Fibroblast of lung (primary cell): ENCODE results near the gene NIP7. TPM values are rescaled to one million over a fixed set of nuclear protein-coding genes. Genes with fewer than 3 reads are reported as not detected.

ENCODE experiments used
- DNase-seq, 2 donors: peaks; one replicate each; pipeline versions ENCODE4 v3.0.0 to v3.0.0-alpha.2; 2010; ENCODE audit warnings: low read depth in 2 of 2
- H2AFZ ChIP-seq: 2 replicates; pipeline ENCODE4 v1.5.1; 2012; ENCODE audit warnings: low read length, control low read depth, inconsistent platforms
- H3K27ac ChIP-seq: 2 replicates; pipeline ENCODE4 v1.5.1; 2011; ENCODE audit warnings: low read length, control low read depth; ENCODE audit not compliant: insufficient read depth
- H3K27me3 ChIP-seq: 2 replicates; pipeline ENCODE4 v1.5.1; 2011; ENCODE audit warnings: mild to moderate bottlenecking, low read length; ENCODE audit not compliant: control insufficient read depth, insufficient read depth
- H3K36me3 ChIP-seq: 2 replicates; pipeline ENCODE4 v1.5.1; 2011; ENCODE audit warnings: low read length; ENCODE audit not compliant: control insufficient read depth, insufficient read depth
- H3K4me1 ChIP-seq: 2 replicates; pipeline ENCODE4 v1.5.1; 2011; ENCODE audit warnings: low read length; ENCODE audit not compliant: control insufficient read depth, insufficient read depth; ENCODE audit errors: extremely low read depth
- H3K4me2 ChIP-seq: 2 replicates; pipeline ENCODE4 v1.5.1; 2011; ENCODE audit warnings: low read length, control low read depth; ENCODE audit not compliant: insufficient read depth; ENCODE audit errors: extremely low read depth
- H3K4me3 ChIP-seq, 4 experiments: fragments of 200-600 bp in 1 of 4; sonication (generic) in 1 of 4; replicated peaks in 1 of 4; 2 replicates each; pipeline ENCODE4 v1.5.1; 2011 to 2016; ENCODE audit warnings: low read length in 4 of 4, low read depth in 3 of 4, mild to moderate bottlenecking in 3 of 4, control low read depth in 2 of 4, inconsistent platforms in 1 of 4, mixed read lengths in 1 of 4; ENCODE audit not compliant: insufficient read depth in 1 of 4; ENCODE audit errors: control extremely low read depth in 1 of 4
- H3K79me2 ChIP-seq: 2 replicates; pipeline ENCODE4 v1.5.1; 2012; ENCODE audit warnings: mild to moderate bottlenecking, low read length, inconsistent platforms; ENCODE audit not compliant: control insufficient read depth, insufficient read depth
- H3K9ac ChIP-seq: 2 replicates; pipeline ENCODE4 v1.5.1; 2011; ENCODE audit warnings: mild to moderate bottlenecking, low read length, control low read depth; ENCODE audit not compliant: insufficient read depth
- H3K9me3 ChIP-seq: 2 replicates; pipeline ENCODE4 v1.5.1; 2012; ENCODE audit warnings: low read depth, low read length; ENCODE audit not compliant: control insufficient read depth, insufficient read depth
- H4K20me1 ChIP-seq: 2 replicates; pipeline ENCODE4 v1.5.1; 2011; ENCODE audit warnings: low read length; ENCODE audit not compliant: control insufficient read depth, insufficient read depth; ENCODE audit errors: extremely low read depth
- CTCF ChIP-seq, 2 donors: IDR thresholded peaks in 1 of 2; conservative IDR thresholded peaks in 1 of 2; 1 replicate in 1 of 2; 2 replicates in 1 of 2; pipeline ENCODE4 v1.5.1; 2011 to 2012; ENCODE audit warnings: low read length in 2 of 2, control low read depth in 1 of 2, inconsistent platforms in 1 of 2, low read depth in 1 of 2, mild to moderate bottlenecking in 1 of 2
- EZH2 ChIP-seq: IDR thresholded peaks from 2 replicates; pipeline ENCODE4 v1.5.1; 2012; ENCODE audit warnings: low read length, control low read depth, mild to moderate bottlenecking; ENCODE audit errors: missing control alignments
- polyA plus RNA-seq, 2 donors: library from polyadenylated mRNA; depleted of rRNA in 1 of 2; stranded (reverse) in 1 of 2; unstranded in 1 of 2; fragments of >200 nt; gene quantifications; 2 replicates each; pipeline ENCODE4 v1.2.1, GENCODE V29; 2011 to 2012; ENCODE audit warnings: missing spikeins in 1 of 2
- total RNA-seq: library from RNA; depleted of rRNA; stranded (reverse); fragments of >200 nt; gene quantifications from 2 replicates; pipeline ENCODE4 v1.2.1, GENCODE V29; 2014

Gene NIP7
- total and polyA plus RNA-seq, 2 donors (not counting 1 experiment from before 2014, with no cell fraction given): 13.3 to 20.0 TPM

GRCh38 chr16:69373019-69373418 lies 33.4 kb downstream of the NIP7 start:
- Histone ChIP-seq H4K20me1 (no peaks in the 10 kb centered on the region), H2AFZ (no peak overlapping the region), H3K4me3 (no peak overlapping the region), H3K9ac (no peak overlapping the region), H3K4me1 (no peaks in the 10 kb centered on the region), H3K79me2 (no peaks in the 10 kb centered on the region), H3K36me3 (peaks cover 7% of the 10 kb centered on the region), H3K9me3 (no peaks in the 10 kb centered on the region), H3K27ac (no peak overlapping the region), H3K27me3 (no peaks in the 10 kb centered on the region), H3K4me2 (no peak overlapping the region)
- no peak for TF ChIP-seq CTCF (conservative IDR thresholded peaks at IDR 0.05 in 1 of 2, IDR thresholded peaks at IDR 0.05 in 1 of 2; ENCODE audit: low read depth in 1 of 2, low read length in 2 of 2)
- TF ChIP-seq EZH2: no peak
- DNase-seq: no peak

GRCh38 chr16:69376393-69377059 lies 37.0 kb downstream of the NIP7 start:
- H3K4me3 ChIP-seq: no peak overlapping the region
- H3K27ac ChIP-seq: no peak overlapping the region
- H3K79me2 ChIP-seq: peaks cover 2% of the 10 kb centered on the region
- no peaks in the 10 kb centered on the region for H3K9me3 ChIP-seq
- DNase-seq: no peak
- peaks cover 3% of the 10 kb centered on the region for H3K36me3 ChIP-seq
- no peak overlapping the region for H3K4me2 ChIP-seq
- no peaks in the 10 kb centered on the region for H3K27me3 ChIP-seq
- H2AFZ ChIP-seq: no peak overlapping the region
- H3K9ac ChIP-seq: no peak overlapping the region
- no peaks in the 10 kb centered on the region for H4K20me1 ChIP-seq
- H3K4me1 ChIP-seq: no peaks in the 10 kb centered on the region
- TF ChIP-seq EZH2: no peak
- TF ChIP-seq CTCF (conservative IDR thresholded peaks at IDR 0.05 in 1 of 2, IDR thresholded peaks at IDR 0.05 in 1 of 2; ENCODE audit: low read depth in 1 of 2, low read length in 2 of 2): no peak

- no peak overlapping the region for H2AFZ ChIP-seq
- no peaks in the 10 kb centered on the region for H3K27me3 ChIP-seq
- no peak for DNase-seq
- no peak overlapping the region for H3K4me3 ChIP-seq
- no peaks in the 10 kb centered on the region for H3K4me1 ChIP-seq
- no peaks in the 10 kb centered on the region for H3K9me3 ChIP-seq
- no peak overlapping the region for H3K27ac ChIP-seq
- peaks cover 5% of the 10 kb centered on the region for H3K36me3 ChIP-seq
- no peak overlapping the region for H3K4me2 ChIP-seq
- peaks cover 5% of the 10 kb centered on the region for H3K79me2 ChIP-seq
- H3K9ac ChIP-seq: no peak overlapping the region
- TF ChIP-seq CTCF (conservative IDR thresholded peaks at IDR 0.05 in 1 of 2, IDR thresholded peaks at IDR 0.05 in 1 of 2; ENCODE audit: low read depth in 1 of 2, low read length in 2 of 2) (no peak), EZH2 (no peak)
- no peaks in the 10 kb centered on the region for H4K20me1 ChIP-seq
These were observed 38.5 kb downstream of the NIP7 start for GRCh38 chr16:69378036-69378435.
